Measurements from ENCODE around the gene KCNA10. TPM values are rescaled to one million over a fixed set of nuclear protein-coding genes. Genes with fewer than 3 reads are reported as not detected.

Gene KCNA10
- total RNA-seq, 1 donor from 2014 or later, result not detected

DNA sequence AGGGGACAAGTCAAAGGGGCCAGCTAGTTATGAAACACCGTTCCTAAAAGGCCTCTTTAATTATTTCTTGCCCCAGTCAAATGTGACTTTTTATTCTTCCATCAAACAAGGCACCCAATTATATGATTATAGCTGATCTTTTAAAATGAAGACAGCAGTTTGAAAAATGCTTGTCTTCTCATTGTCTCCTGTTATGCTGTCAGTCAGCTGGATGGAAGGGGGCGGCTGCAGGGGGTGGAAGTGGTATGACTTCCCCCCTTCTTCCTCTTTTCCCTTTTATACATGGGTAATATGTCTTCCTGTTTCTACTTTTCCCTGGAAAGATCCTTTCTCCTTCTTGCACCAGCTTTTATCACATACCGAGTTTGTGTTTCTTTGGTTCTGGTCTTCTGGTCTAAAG lies 25.8 kb upstream of the KCNA10 start:
- no peak for DNase-seq (ENCODE audit: low spot score)
- Mint-ChIP-seq H3K4me3 (ENCODE audit: unreplicated experiment) (no peak overlapping the region), H3K36me3 (ENCODE audit: low read depth) (no peaks in the 10 kb centered on the region), H3K27ac (ENCODE audit: unreplicated experiment) (no peak overlapping the region), H3K9me3 (ENCODE audit: low read depth) (no peaks in the 10 kb centered on the region), H3K4me1 (ENCODE audit: low read depth) (no peaks in the 10 kb centered on the region), H3K27me3 (ENCODE audit: low read depth) (peaks cover 18% of the 10 kb centered on the region)
- TF ChIP-seq, protein P1, sequence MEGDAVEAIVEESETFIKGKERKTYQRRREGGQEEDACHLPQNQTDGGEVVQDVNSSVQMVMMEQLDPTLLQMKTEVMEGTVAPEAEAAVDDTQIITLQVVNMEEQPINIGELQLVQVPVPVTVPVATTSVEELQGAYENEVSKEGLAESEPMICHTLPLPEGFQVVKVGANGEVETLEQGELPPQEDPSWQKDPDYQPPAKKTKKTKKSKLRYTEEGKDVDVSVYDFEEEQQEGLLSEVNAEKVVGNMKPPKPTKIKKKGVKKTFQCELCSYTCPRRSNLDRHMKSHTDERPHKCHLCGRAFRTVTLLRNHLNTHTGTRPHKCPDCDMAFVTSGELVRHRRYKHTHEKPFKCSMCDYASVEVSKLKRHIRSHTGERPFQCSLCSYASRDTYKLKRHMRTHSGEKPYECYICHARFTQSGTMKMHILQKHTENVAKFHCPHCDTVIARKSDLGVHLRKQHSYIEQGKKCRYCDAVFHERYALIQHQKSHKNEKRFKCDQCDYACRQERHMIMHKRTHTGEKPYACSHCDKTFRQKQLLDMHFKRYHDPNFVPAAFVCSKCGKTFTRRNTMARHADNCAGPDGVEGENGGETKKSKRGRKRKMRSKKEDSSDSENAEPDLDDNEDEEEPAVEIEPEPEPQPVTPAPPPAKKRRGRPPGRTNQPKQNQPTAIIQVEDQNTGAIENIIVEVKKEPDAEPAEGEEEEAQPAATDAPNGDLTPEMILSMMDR (IDR thresholded peaks at IDR 0.05), result no peak

DNA sequence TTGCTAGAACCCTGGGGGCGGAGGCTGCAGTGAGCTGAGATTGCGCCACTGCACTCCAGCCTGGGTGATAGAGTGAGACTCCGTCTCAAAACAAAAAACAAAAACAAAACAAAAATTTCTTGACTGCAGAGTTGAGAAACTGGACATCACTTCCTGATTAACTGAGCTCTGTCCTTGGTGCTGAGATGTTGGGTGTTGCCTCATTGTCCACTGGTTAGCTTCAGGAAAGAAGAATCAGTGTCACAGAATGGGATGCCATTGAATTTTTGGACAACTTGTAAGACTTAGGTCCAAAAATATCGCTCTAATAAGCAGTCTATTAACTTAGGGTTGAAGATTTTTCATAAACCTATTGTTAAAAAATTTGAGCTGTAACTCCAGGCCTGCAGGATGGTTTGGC lies 23.8 kb upstream of the KCNA10 start:
- no peaks in the 10 kb centered on the region for H3K4me1 Mint-ChIP-seq (ENCODE audit: low read depth)
- no peak for DNase-seq (ENCODE audit: low spot score)
- no peaks in the 10 kb centered on the region for H3K9me3 Mint-ChIP-seq (ENCODE audit: low read depth)
- H3K27me3 Mint-ChIP-seq (ENCODE audit: low read depth), result peaks cover 20% of the 10 kb centered on the region
- TF ChIP-seq, protein P1 (IDR thresholded peaks at IDR 0.05), result no peak
- no peak overlapping the region for H3K27ac Mint-ChIP-seq (ENCODE audit: unreplicated experiment)
- no peaks in the 10 kb centered on the region for H3K36me3 Mint-ChIP-seq (ENCODE audit: low read depth)
- no peak overlapping the region for H3K4me3 Mint-ChIP-seq (ENCODE audit: unreplicated experiment)

DNA sequence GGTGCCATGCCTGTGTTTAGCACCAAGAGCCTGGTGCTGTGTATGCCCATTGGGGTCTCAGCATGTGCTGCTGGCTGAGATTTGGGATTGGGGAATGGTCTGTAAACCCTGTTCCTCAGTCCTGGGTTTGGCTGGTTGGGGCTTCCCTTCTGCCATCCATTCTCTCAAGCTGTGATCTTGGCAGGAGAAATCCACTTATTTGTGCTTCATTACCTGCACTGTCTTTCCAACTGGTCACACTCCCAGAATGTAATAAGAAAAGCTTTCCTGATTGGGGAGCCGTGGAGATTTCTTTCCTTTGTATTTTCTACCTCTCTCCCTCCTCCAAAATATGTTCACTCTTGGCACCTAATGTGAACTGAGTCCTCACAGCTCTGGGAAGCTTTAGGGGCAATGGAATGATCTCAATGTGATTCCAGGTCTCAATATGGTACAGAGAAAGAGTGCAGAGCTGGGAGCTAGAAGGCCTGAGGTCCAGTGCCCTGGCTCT lies 23.0 kb upstream of the KCNA10 start:
- H3K36me3 Mint-ChIP-seq (ENCODE audit: low read depth), result no peaks in the 10 kb centered on the region
- H3K27me3 Mint-ChIP-seq (ENCODE audit: low read depth), result peaks cover 20% of the 10 kb centered on the region
- H3K4me1 Mint-ChIP-seq (ENCODE audit: low read depth), result no peaks in the 10 kb centered on the region
- no peak overlapping the region for H3K4me3 Mint-ChIP-seq (ENCODE audit: unreplicated experiment)
- no peaks in the 10 kb centered on the region for H3K9me3 Mint-ChIP-seq (ENCODE audit: low read depth)
- no peak overlapping the region for H3K27ac Mint-ChIP-seq (ENCODE audit: unreplicated experiment)
- DNase-seq (ENCODE audit: low spot score), result no peak
- TF ChIP-seq, protein P1 (IDR thresholded peaks at IDR 0.05), result no peak

DNA sequence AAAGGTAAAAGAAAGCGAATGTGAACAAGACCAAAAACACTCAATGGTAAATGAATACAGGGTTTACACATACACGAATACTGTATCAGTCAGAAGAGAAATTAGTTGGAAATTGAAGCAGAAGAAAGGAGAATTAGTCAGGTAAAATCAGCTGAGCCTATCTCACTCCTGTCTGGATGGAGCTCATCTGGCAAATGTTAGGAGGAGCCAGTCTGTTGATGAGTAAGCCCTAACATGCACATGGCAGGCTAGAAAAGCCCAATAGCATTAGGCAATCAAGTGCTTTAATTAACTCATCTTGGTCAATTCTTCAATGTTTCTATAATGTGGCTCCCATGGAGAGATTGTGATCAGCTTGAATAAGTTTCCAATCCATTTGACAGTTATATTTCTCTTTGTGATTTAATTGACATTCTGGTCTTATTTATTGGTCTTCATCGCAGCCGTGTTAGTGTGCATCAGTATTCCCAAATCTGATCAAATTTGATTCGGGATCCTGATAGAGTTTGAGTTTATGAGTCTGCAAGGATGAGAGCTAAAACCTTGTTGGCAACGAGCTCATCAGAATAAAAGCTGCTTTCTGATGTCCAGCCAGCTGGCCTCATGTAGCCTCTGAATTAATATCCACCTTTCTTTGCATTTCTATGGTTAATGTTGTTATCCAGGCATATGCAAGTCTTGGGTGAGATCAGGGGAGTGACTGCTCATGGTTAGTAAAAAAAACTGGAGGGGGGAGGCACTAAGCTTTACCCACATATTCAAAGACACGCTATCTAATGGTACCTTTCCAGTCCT lies 22.1 kb upstream of the KCNA10 start:
- H3K27me3 Mint-ChIP-seq (ENCODE audit: low read depth), result peaks cover 13% of the 10 kb centered on the region
- no peak overlapping the region for H3K27ac Mint-ChIP-seq (ENCODE audit: unreplicated experiment)
- TF ChIP-seq, protein P1 (IDR thresholded peaks at IDR 0.05), result no peak
- DNase-seq (ENCODE audit: low spot score), result no peak
- H3K4me3 Mint-ChIP-seq (ENCODE audit: unreplicated experiment), result no peak overlapping the region
- H3K36me3 Mint-ChIP-seq (ENCODE audit: low read depth), result no peaks in the 10 kb centered on the region
- H3K4me1 Mint-ChIP-seq (ENCODE audit: low read depth), result no peaks in the 10 kb centered on the region
- H3K9me3 Mint-ChIP-seq (ENCODE audit: low read depth), result no peaks in the 10 kb centered on the region

DNA sequence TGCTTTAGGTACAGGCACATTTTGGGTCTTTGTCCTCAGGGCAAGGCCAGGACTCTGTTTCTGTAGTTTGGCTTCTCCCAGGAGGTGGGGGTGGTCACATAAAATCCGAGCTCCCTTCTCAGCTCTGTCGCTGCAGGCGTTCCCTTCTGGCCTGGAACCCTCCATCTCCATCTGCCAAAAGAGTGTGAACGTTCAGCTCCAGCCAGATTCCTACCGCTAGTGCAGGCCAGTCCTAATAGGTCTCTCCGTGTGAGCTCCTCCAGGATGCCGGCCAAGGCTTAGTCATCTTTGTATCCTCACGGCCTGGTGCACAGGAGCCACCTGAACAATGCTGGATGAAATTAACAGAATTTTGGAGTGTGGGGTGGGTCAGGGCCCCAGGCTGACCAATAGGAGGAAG lies 19.9 kb upstream of the KCNA10 start:
- no peak overlapping the region for H3K4me3 Mint-ChIP-seq (ENCODE audit: unreplicated experiment)
- no peak for DNase-seq (ENCODE audit: low spot score)

More for the DNA sequence above, 19.9 kb upstream of the KCNA10 start:
- Mint-ChIP-seq H3K27me3 (ENCODE audit: low read depth) (peaks cover 18% of the 10 kb centered on the region), H3K9me3 (ENCODE audit: low read depth) (no peaks in the 10 kb centered on the region), H3K36me3 (ENCODE audit: low read depth) (no peaks in the 10 kb centered on the region), H3K4me1 (ENCODE audit: low read depth) (no peaks in the 10 kb centered on the region), H3K27ac (ENCODE audit: unreplicated experiment) (no peak overlapping the region)
- TF ChIP-seq, protein P1 (IDR thresholded peaks at IDR 0.05), result no peak

Data from chondrocyte (in vitro differentiated cells).